A549 (cell line): ENCODE data around the gene TES. TPM values are rescaled to one million over a fixed set of nuclear protein-coding genes. Genes with fewer than 3 reads are reported as not detected.

Experiments used
- ATAC-seq, 2 experiments: fragments of 200-7000 bp in 1 of 2; fragments of >200 bp in 1 of 2; cut with Nextera tagmentation in 1 of 2; cut with Tn5 transposase in 1 of 2; 3 replicates each; pipeline versions ENCODE4 v1.8.0 to v1.9.1; 2018 to 2020; ENCODE audit warnings: mild to moderate bottlenecking in 1 of 2, moderate library complexity in 1 of 2
- CTCF ChIA-PET: fragments of 300-600 bp; sonication (Branson Sonifier 250); formaldehyde crosslinking; extraction: SDS; loops from one replicate; lab custom pipeline; 2021; ENCODE audit warnings: antibody characterized with exemption, inconsistent platforms; lab: Yijun Ruan, JAX
- POLR2A ChIA-PET: fragments of 350-600 bp; formaldehyde crosslinking; extraction: SDS; loops from one replicate; lab custom pipeline; 2021; ENCODE audit warnings: antibody characterized with exemption, inconsistent platforms; lab: Yijun Ruan, JAX
- DNase-seq, 2 experiments: peaks; one replicate each; pipeline versions ENCODE4 v3.0.0 to v3.0.0-alpha.2; 2011 to 2016; ENCODE audit warnings: low read depth in 1 of 2, low spot score in 1 of 2
- FAIRE-seq: peaks from 2 replicates; lab custom pipeline; 2011; peaks lifted over from hg19 to GRCh38; lab: Jason Lieb, UNC
- H3K27ac ChIP-seq, 2 experiments: fragments of >200 bp; sonication (Bioruptor Twin); formaldehyde crosslinking; 3 replicates each; pipeline ENCODE4 v1.5.1; 2016 to 2017
- H3K4me1 ChIP-seq: fragments of >200 bp; sonication (Bioruptor Twin); formaldehyde crosslinking; 3 replicates; pipeline ENCODE4 v1.6.1; 2016
- H3K4me2 ChIP-seq: fragments of >200 bp; sonication (Bioruptor Twin); formaldehyde crosslinking; 3 replicates; pipeline ENCODE4 v1.6.1; 2016
- H3K4me3 ChIP-seq: fragments of >200 bp; sonication (Bioruptor Twin); formaldehyde crosslinking; 3 replicates; pipeline ENCODE4 v1.5.1; 2016
- H3K9me3 ChIP-seq: fragments of >200 bp; sonication (Bioruptor Twin); formaldehyde crosslinking; 3 replicates; pipeline ENCODE4 v1.6.1; 2016
- CEBPB ChIP-seq, 2 experiments: fragments of >200 bp in 1 of 2; sonication (Bioruptor Twin) in 1 of 2; formaldehyde crosslinking in 1 of 2; IDR thresholded peaks; 2 replicates each; pipeline ENCODE4 v1.6.1; 2012 to 2016
- CHD2 ChIP-seq: fragments of 150-350 bp; IDR thresholded peaks from 2 replicates; pipeline ENCODE4 v1.6.1; 2014; ENCODE audit warnings: low read length; ENCODE audit not compliant: partially characterized antibody
- EHF ChIP-seq: fragments of 250-450 bp; sonication (Bioruptor Pico); IDR thresholded peaks from 2 replicates; pipeline ENCODE4 v1.5.0; 2020; ENCODE audit warnings: mild to moderate bottlenecking
- ELK1 ChIP-seq: fragments of 150-350 bp; IDR thresholded peaks from 2 replicates; pipeline ENCODE4 v1.6.1; 2014; ENCODE audit warnings: low read depth, mild to moderate bottlenecking, low read length
- ESRRA ChIP-seq: fragments of 150-350 bp; IDR thresholded peaks from 2 replicates; pipeline ENCODE4 v1.6.1; 2014; ENCODE audit warnings: mild to moderate bottlenecking, low read length, borderline replicate concordance
- FOSL2 ChIP-seq, 2 experiments: fragments of 450-650 bp in 1 of 2; fragments of >200 bp in 1 of 2; sonication (Bioruptor Twin) in 1 of 2; formaldehyde crosslinking; IDR thresholded peaks; 2 replicates each; pipeline versions ENCODE4 v1.5.0 to v1.6.1; 2016 to 2020; ENCODE audit warnings: mild to moderate bottlenecking in 1 of 2, moderate library complexity in 1 of 2
- GATA3 ChIP-seq: IDR thresholded peaks from 2 replicates; pipeline ENCODE4 v1.6.1; 2012; ENCODE audit warnings: borderline replicate concordance
- HDAC2 ChIP-seq: fragments of 200-600 bp; sonication (generic); IDR thresholded peaks from 2 replicates; pipeline ENCODE4 v1.6.1; 2016
- HOXB13 ChIP-seq: fragments of 250-450 bp; sonication (Bioruptor Pico); IDR thresholded peaks from 2 replicates; pipeline ENCODE4 v1.5.0; 2020; ENCODE audit warnings: low read depth, mild to moderate bottlenecking, moderate library complexity
- HOXB5 ChIP-seq: fragments of 250-450 bp; sonication (Bioruptor Pico); IDR thresholded peaks from 2 replicates; pipeline ENCODE4 v1.5.0; 2020; ENCODE audit warnings: mild to moderate bottlenecking, moderate library complexity
- KDM5A ChIP-seq: fragments of 200-600 bp; sonication (generic); IDR thresholded peaks from 2 replicates; pipeline ENCODE4 v1.6.1; 2016; ENCODE audit warnings: antibody characterized with exemption, mild to moderate bottlenecking
- MAX ChIP-seq: IDR thresholded peaks from 2 replicates; pipeline ENCODE4 v1.6.1; 2012
- MAZ ChIP-seq: fragments of 150-350 bp; IDR thresholded peaks from 2 replicates; pipeline ENCODE4 v1.6.1; 2014; ENCODE audit warnings: antibody characterized with exemption, low read depth, low read length, borderline replicate concordance
- MYC ChIP-seq: IDR thresholded peaks from 2 replicates; pipeline ENCODE4 v1.6.1; 2012; ENCODE audit warnings: mild to moderate bottlenecking, inconsistent platforms, low read length, improper control_type of control experiment, borderline replicate concordance
- NPAS2 ChIP-seq: fragments of 250-450 bp; sonication (Bioruptor Pico); IDR thresholded peaks from 2 replicates; pipeline ENCODE4 v1.8.0; 2022; ENCODE audit warnings: mild to moderate bottlenecking, moderate library complexity, borderline replicate concordance
- PHF8 ChIP-seq: fragments of 200-600 bp; sonication (generic); IDR thresholded peaks from 2 replicates; pipeline ENCODE4 v1.6.1; 2016; ENCODE audit warnings: low read depth, mild to moderate bottlenecking, antibody characterized with exemption, moderate library complexity, borderline replicate concordance
- REST ChIP-seq: fragments of 200-600 bp; sonication (generic); IDR thresholded peaks from 2 replicates; pipeline ENCODE4 v1.6.1; 2016; ENCODE audit warnings: antibody characterized with exemption, mild to moderate bottlenecking, moderate library complexity
- RFX5 ChIP-seq: fragments of 450-650 bp; IDR thresholded peaks from 2 replicates; pipeline ENCODE4 v1.7.1; 2014; ENCODE audit warnings: antibody characterized with exemption, mild to moderate bottlenecking, moderate library complexity
- SREBF2 ChIP-seq: fragments of 450-650 bp; IDR thresholded peaks from 2 replicates; pipeline ENCODE4 v1.6.1; 2014; ENCODE audit warnings: mild to moderate bottlenecking, moderate library complexity
- TFCP2L1 ChIP-seq: fragments of 250-450 bp; sonication (Bioruptor Pico); IDR thresholded peaks from 2 replicates; pipeline ENCODE4 v1.5.0; 2021; ENCODE audit warnings: mild to moderate bottlenecking
- USF2 ChIP-seq: fragments of 450-650 bp; IDR thresholded peaks from 2 replicates; pipeline ENCODE4 v1.6.1; 2014; ENCODE audit warnings: antibody characterized with exemption
- ZC3H11A ChIP-seq: fragments of 450-650 bp; IDR thresholded peaks from 2 replicates; pipeline ENCODE4 v1.6.1; 2014; ENCODE audit warnings: antibody characterized with exemption, mild to moderate bottlenecking
- ZSCAN20 ChIP-seq: fragments of 250-450 bp; sonication (Bioruptor Pico); IDR thresholded peaks from 2 replicates; pipeline ENCODE4 v1.8.0; 2022; ENCODE audit warnings: mild to moderate bottlenecking, moderate library complexity
- WGBS: methylation state at CpG from one replicate; pipeline ENCODE4 v1.1.6; 2017; ENCODE audit errors: missing lambda C conversion rate; 5-methylcytosine and 5-hydroxymethylcytosine counted together
- polyA plus RNA-seq, 4 experiments: library from polyadenylated mRNA; depleted of rRNA in 3 of 4; stranded (reverse); fragments of >200 nt; fragmentation: RNase III in 1 of 4; extraction: RNeasy Plus Mini Kit Qiagen cat#74134 plus additional on column Dnase treatment in 1 of 4; gene quantifications; 2 replicates in 3 of 4; 3 replicates in 1 of 4; pipeline ENCODE4 v1.2.3, GENCODE V29; 2011 to 2017

The TES gene
- polyA plus RNA-seq, 2 of the 4 experiments (the other 2 are of a cell fraction) = 45.9 to 134 TPM

- H3K4me3 ChIP-seq = no peak overlapping the region
- ATAC-seq = no peak
- POLR2A ChIA-PET = interaction anchor here (1.5 kb wide), 1 partner anchor 9 kb away, joined by 4 read pairs; the partner anchor contains the start of gene TES
- no peaks in the 10 kb centered on the region for H3K4me1 ChIP-seq
- no peak overlapping the region for H3K4me2 ChIP-seq
- CTCF ChIA-PET = interaction anchor here (0.6 to 7.4 kb wide), 7 partner anchors 9 to 54 kb away, joined by 3 to 39 read pairs (median 4); partner anchors contain the start of gene TES
- DNase-seq = no peak
- no peak for FAIRE-seq
- H3K9me3 ChIP-seq = no peaks in the 10 kb centered on the region
- 45% methylated on average over 1 of the region's 1 CpG for WGBS
- TF ChIP-seq CHD2 (no peak), CEBPB (IDR thresholded peaks at IDR 0.05) (no peak), MAZ (no peak), FOSL2 (IDR thresholded peaks at IDR 0.05) (no peak), FOSL2 (CRISPR knock-in tag; IDR thresholded peaks at IDR 0.05) (no peak), TFCP2L1 (CRISPR knock-in tag) (no peak), ESRRA (no peak)
- no peak overlapping the region for H3K27ac ChIP-seq
These were observed 9.4 kb upstream of the TES start for GRCh38 chr7:116200963-116201362.

GRCh38 chr7:116206141-116206540, 4.2 kb upstream of the TES start:
- ATAC-seq (no peak), FAIRE-seq (no peak), DNase-seq (no peak)
- CTCF ChIA-PET = interaction anchor here (1.2 to 1.4 kb wide), 3 partner anchors 18 to 30 kb away, joined by 3 to 7 read pairs (median 5); no protein-coding TSS in a partner anchor
- POLR2A ChIA-PET = no interaction called here
- H3K4me1 ChIP-seq = 0 out of 3 replicates have a peak, but pooled peaks cover 4% of the 10 kb centered on the region
- H3K9me3 ChIP-seq = no peaks in the 10 kb centered on the region
- no peak overlapping the region for H3K4me3 ChIP-seq
- TF ChIP-seq PHF8 (no peak), CHD2 (no peak), SREBF2 (no peak)
- H3K27ac ChIP-seq = no peak overlapping the region
- no peak overlapping the region for H3K4me2 ChIP-seq
- 95% methylated on average over 1 of the region's 1 CpG for WGBS

GRCh38 chr7:116208919-116209318, 1.4 kb upstream of the TES start:
- H3K27ac ChIP-seq = no peak overlapping the region
- no peak for FAIRE-seq
- no peak overlapping the region for H3K4me3 ChIP-seq
- H3K4me1 ChIP-seq = peaks cover 20% of the 10 kb centered on the region
- CTCF ChIA-PET = interaction anchor here (0.5 to 6.3 kb wide), 9 partner anchors 11 to 419 kb away, joined by 3 to 41 read pairs (median 4); no protein-coding TSS in a partner anchor
- POLR2A ChIA-PET = no interaction called here
- H3K4me2 ChIP-seq = no peak overlapping the region
- WGBS = 77% methylated on average over 1 of the region's 1 CpG
- no peak for TF ChIP-seq EHF (CRISPR knock-in tag)
- no peak for TF ChIP-seq MYC
- TF ChIP-seq HOXB5 (CRISPR knock-in tag) = no peak
- no peak for TF ChIP-seq NPAS2 (CRISPR knock-in tag)
- TF ChIP-seq REST = no peak
- no peak for TF ChIP-seq ZC3H11A
- no peak for TF ChIP-seq GATA3
- no peaks in the 10 kb centered on the region for H3K9me3 ChIP-seq
- no peak for DNase-seq
- ATAC-seq = no peak

GRCh38 chr7:116209561-116210070, 723 bp upstream of the TES start:
- 90% methylated on average over 6 of the region's 6 CpGs for WGBS
- H3K4me1 ChIP-seq = peaks cover 27% of the 10 kb centered on the region
- ChIA-PET POLR2A (interaction anchor here (0.9 to 1.7 kb wide), 7 partner anchors 8 to 216 kb away, joined by 3 to 9 read pairs (median 4); no protein-coding TSS in a partner anchor), CTCF (interaction anchor here (1.1 to 6.3 kb wide), 9 partner anchors 12 to 379 kb away, joined by 3 to 41 read pairs (median 4); no protein-coding TSS in a partner anchor)
- DNase-seq (no peak), FAIRE-seq (no peak), ATAC-seq (no peak)
- peak overlapping the region; percentile 89; the same call in 2 of the 3 replicates for H3K4me3 ChIP-seq
- peak overlapping the region; percentile 84 for H3K4me2 ChIP-seq
- no peak for TF ChIP-seq ZSCAN20 (CRISPR knock-in tag)
- TF ChIP-seq CHD2 = no peak
- no peak for TF ChIP-seq MAZ
- TF ChIP-seq USF2 = no peak
- TF ChIP-seq HOXB13 = no peak
- TF ChIP-seq KDM5A = no peak
- TF ChIP-seq HDAC2 = no peak
- no peak for TF ChIP-seq RFX5
- no peak for TF ChIP-seq MAX
- TF ChIP-seq ELK1 = no peak
- peak overlapping the region; percentile 83 to 96; a peak in 5 of 6 replicates for H3K27ac ChIP-seq
- no peaks in the 10 kb centered on the region for H3K9me3 ChIP-seq
